DMS153 treated with DMSO at 0.1 percent for 48 hours (cell line): ENCODE measurements around the gene SRRT.
"Not testable (repeated sequence)": the region's sequence is repeated elsewhere in the genome, so short reads cannot be mapped to it uniquely, and the experiment has no call there.

Source experiments
- DNase-seq: peaks from one replicate; lab custom pipeline; 2025; ENCODE audit not compliant: unreplicated experiment; lab: John Stamatoyannopoulos, UW

SRRT gene

GRCh38 chr7:100929808-100930174 lies 54.9 kb downstream of the SRRT start:
- no peak for DNase-seq

- DNase-seq = no peak
Observed at GRCh38 chr7:100933734-100934133, 58.8 kb downstream of the SRRT start.

- DNase-seq = not testable (repeated sequence)
Observed at GRCh38 chr7:100935381-100935780, 60.5 kb downstream of the SRRT start.

- not testable (repeated sequence) for DNase-seq
Observed at GRCh38 chr7:100936167-100936566, 61.3 kb downstream of the SRRT start.
